ENCODE measurements around the gene MYG1. TPM values are rescaled to one million over a fixed set of nuclear protein-coding genes. Genes with fewer than 3 reads are reported as not detected.

The MYG1 gene
- total RNA-seq, 1 experiment from 2014 or later: 91.8 TPM

- Histone ChIP-seq H2BK5ac (ENCODE audit: insufficient read length, low read length) (no peak overlapping the region), H2BK20ac (ENCODE audit: low read depth, low read length, poor library complexity, severe bottlenecking) (no peak overlapping the region), H3T11ph (ENCODE audit: low read length) (no peak overlapping the region), H2BK120ac (ENCODE audit: low read depth, low read length, poor library complexity, severe bottlenecking) (no peak overlapping the region), H3K79me1 (ENCODE audit: insufficient read depth, low read depth, low read length, poor library complexity, severe bottlenecking) (no peaks in the 10 kb centered on the region), H3K4me2 (ENCODE audit: insufficient read depth, insufficient read length, low read length) (no peak overlapping the region), H4K20me1 (ENCODE audit: control insufficient read depth, insufficient read depth, insufficient read length) (no peaks in the 10 kb centered on the region), H4K5ac (ENCODE audit: insufficient read length, low read depth, low read length) (no peak overlapping the region), H4K8ac (replicated peaks; ENCODE audit: insufficient read length, low read depth, low read length) (no peak overlapping the region), H3K27ac (ENCODE audit: insufficient read length, low read depth, low read length) (no peak overlapping the region), H3K27me3 (ENCODE audit: insufficient read depth, low read length) (peaks cover 5% of the 10 kb centered on the region), H3K56ac (ENCODE audit: insufficient read length, low read depth, low read length) (no peak overlapping the region), H2AFZ (ENCODE audit: low read length) (no peak overlapping the region), H3K9me3 (ENCODE audit: control insufficient read depth, low read depth, low read length) (no peaks in the 10 kb centered on the region), H3K9ac (ENCODE audit: extremely low read depth, insufficient read length, low read length) (no peak overlapping the region), H3K18ac (ENCODE audit: insufficient read length, low read depth, low read length) (no peak overlapping the region), H2BK12ac (ENCODE audit: insufficient read length, low read depth, low read length) (no peak overlapping the region), H3K23me2 (ENCODE audit: insufficient read length, low read depth, low read length, poor library complexity, severe bottlenecking) (no peaks in the 10 kb centered on the region), H2BK15ac (ENCODE audit: low read depth, low read length) (no peak overlapping the region), H3K4ac (ENCODE audit: low read depth, low read length) (no peak overlapping the region), H3K14ac (ENCODE audit: insufficient read depth, low read length) (no peak overlapping the region), H2AK5ac (ENCODE audit: insufficient read length, low read length) (no peak overlapping the region), H3K4me1 (ENCODE audit: insufficient read depth, low read length) (no peaks in the 10 kb centered on the region; the same call in 1 of the 2 replicates), H4K91ac (ENCODE audit: insufficient read length, low read depth, low read length) (no peak overlapping the region), H3K23ac (ENCODE audit: insufficient read length, low read depth, low read length) (no peak overlapping the region), H3K79me2 (ENCODE audit: insufficient read depth, low read length) (no peaks in the 10 kb centered on the region)
- Mint-ChIP-seq H3K4me1 (peaks cover 15 to 25% of the 10 kb centered on the region in 2 experiments), H3K27me3 (ENCODE audit: low read depth) (peaks cover 77% of the 10 kb centered on the region), H3K27ac (no peak overlapping the region; a peak in 1 of 7 replicates), H3K36me3 (ENCODE audit: insufficient read depth in 1 of 3, low read depth in 3 of 3) (no peaks in the 10 kb centered on the region), H3K9me3 (no peaks in the 10 kb centered on the region), H3K4me3 (no peak overlapping the region)
- no peak for DNase-seq
- no peak for TF ChIP-seq CTCF (conservative IDR thresholded peaks at IDR 0.05)
- no CpG with 5 or more reads among the region's 4 CpGs for WGBS (ENCODE audit: extremely low coverage, insufficient read length, low lambda C conversion rate)
These were observed 33.8 kb downstream of the MYG1 start for GRCh38 chr12:53333289-53333688.

Data from H9 (cell line).